Neural cell (in vitro differentiated cells): Measurements from ENCODE around the gene NDUFS7.

ENCODE experiments used
- CTCF ChIP-seq: fragments of 450-650 bp; IDR thresholded peaks from 2 replicates; pipeline ENCODE4 v1.5.1; 2014; ENCODE audit warnings: antibody characterized with exemption, mild to moderate bottlenecking, moderate library complexity; ENCODE audit not compliant: poor library complexity, severe bottlenecking
- EP300 ChIP-seq: fragments of 450-650 bp; conservative IDR thresholded peaks from 2 replicates; pipeline ENCODE4 v1.6.1; 2014; ENCODE audit warnings: antibody characterized with exemption, mild to moderate bottlenecking, moderate library complexity; ENCODE audit not compliant: poor library complexity, severe bottlenecking
- EZH2 ChIP-seq: fragments of 200-600, 300-800 bp; shearing (Covaris generic), sonication (generic); IDR thresholded peaks from 2 replicates; pipeline ENCODE4 v1.6.1; 2014; ENCODE audit warnings: antibody characterized with exemption, low read length, borderline replicate concordance, mild to moderate bottlenecking; ENCODE audit not compliant: insufficient read depth, poor library complexity, severe bottlenecking
- POLR2AphosphoS5 ChIP-seq: IDR thresholded peaks from 2 replicates; pipeline ENCODE4 v1.6.1; 2012
- RAD21 ChIP-seq: fragments of 450-650 bp; conservative IDR thresholded peaks from 2 replicates; pipeline ENCODE4 v1.6.1; 2014; ENCODE audit warnings: antibody characterized with exemption, mild to moderate bottlenecking, moderate library complexity
- REST ChIP-seq: IDR thresholded peaks from 2 replicates; pipeline ENCODE4 v1.6.1; 2012; ENCODE audit warnings: borderline replicate concordance
- SMC3 ChIP-seq: fragments of 450-650 bp; conservative IDR thresholded peaks from 2 replicates; pipeline ENCODE4 v1.6.1; 2014; ENCODE audit warnings: antibody characterized with exemption, mild to moderate bottlenecking, moderate library complexity; ENCODE audit not compliant: poor library complexity
- TAF1 ChIP-seq: IDR thresholded peaks from 2 replicates; pipeline ENCODE4 v1.6.1; 2012; ENCODE audit warnings: low read depth

- TF ChIP-seq CTCF: no peak
- no peak for TF ChIP-seq REST
- TF ChIP-seq SMC3: no peak
- no peak for TF ChIP-seq RAD21
- TF ChIP-seq EZH2: no peak
- no peak for TF ChIP-seq EP300
- TF ChIP-seq TAF1: no peak
- no peak for TF ChIP-seq POLR2AphosphoS5
Observed at GRCh38 chr19:1423436-1424191, 39.9 kb downstream of the NDUFS7 start.
